GM19238 (cell line): ENCODE data around the gene HS6ST1.
"Not testable (repeated sequence)": the region's sequence is repeated elsewhere in the genome, so short reads cannot be mapped to it uniquely, and the experiment has no call there.

ENCODE experiments used
- DNase-seq: peaks from one replicate; pipeline ENCODE4 v3.0.0; 2011; ENCODE audit warnings: low spot score; ENCODE audit not compliant: insufficient read length

The HS6ST1 gene

DNA sequence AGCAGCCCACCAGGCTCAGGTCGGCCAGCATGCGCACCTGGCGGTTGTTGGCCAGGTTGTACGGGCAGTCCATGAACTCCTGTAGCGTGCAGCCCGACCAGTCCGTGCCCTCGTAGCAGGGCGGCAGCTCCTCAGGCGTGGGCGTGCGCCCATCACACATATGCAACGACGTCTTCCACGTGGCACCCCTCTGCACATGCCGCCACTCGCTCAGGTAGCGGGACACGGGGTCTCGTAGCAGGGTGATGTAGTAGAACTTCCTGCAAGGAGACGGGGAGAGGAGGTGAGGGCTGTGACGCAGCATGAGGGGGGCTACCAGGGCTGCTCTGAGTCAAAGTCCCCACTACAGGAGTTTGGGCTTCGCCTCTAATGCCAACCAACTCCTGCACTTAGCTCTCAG lies 50.1 kb downstream of the HS6ST1 start:
- DNase-seq: not testable (repeated sequence)

GRCh38 chr2:128268145-128268544 lies 50.5 kb downstream of the HS6ST1 start:
- DNase-seq: not testable (repeated sequence)

DNA sequence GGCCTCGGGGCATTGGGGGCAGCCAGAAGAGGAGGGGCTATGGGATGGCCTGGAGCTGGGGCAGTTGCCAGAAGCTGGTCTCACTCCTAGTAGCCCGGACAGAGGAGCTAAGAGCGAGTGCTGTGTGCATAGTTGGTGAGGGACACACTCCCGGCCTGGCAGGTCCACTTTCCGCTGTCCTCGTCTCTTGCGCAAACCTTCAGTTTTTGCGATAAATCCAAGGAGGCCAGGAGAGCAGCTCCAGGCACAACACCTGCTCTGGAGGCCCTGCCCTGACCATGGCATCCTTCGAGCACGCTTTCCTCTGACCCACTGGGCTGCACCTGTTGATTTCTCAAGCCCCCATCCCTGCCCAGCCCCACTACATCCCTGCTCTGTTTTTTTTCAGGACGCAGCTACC lies 51.0 kb downstream of the HS6ST1 start:
- DNase-seq: not testable (repeated sequence)

DNA sequence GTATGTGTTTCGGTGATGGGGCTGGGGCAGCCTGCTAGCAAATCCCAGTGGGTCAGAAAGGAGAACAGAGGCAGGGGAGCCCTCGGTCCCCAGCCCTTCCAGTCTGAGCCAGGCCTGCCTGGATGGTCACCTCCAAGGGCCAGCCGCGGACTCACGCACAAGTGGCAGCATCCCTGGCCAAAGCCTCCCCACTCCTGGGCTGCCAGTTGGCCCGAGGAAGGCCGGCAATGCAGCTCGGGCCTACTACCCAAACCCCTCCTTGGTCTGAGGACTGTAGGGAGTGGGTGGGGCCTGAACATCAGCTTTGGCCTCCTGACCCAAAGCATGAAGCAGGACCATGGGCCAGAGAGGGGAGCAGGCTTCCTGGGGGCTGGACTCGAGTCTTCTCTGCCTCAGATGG lies 51.5 kb downstream of the HS6ST1 start:
- DNase-seq: not testable (repeated sequence)

GRCh38 chr2:128266463-128266862 lies 52.2 kb downstream of the HS6ST1 start:
- DNase-seq: not testable (repeated sequence)

DNA sequence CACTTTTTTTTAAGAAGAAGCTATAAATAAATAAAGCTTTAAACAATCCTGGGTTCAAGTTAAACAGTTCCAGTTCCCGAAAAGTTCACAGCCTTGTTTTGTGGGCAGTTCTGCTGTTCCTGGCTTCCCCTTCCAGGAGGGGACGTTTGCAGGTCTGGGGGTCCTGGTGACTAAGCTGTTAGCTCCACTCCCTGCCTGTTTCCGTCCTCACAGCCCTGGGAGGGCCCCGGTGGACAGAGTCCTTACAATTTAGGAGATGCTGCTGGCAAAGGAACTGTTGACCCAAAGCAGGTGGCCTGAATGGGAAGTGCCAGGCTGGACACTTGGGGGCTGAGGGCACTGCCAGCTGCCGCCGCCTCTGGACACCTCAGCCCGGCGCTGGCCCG lies 53.1 kb downstream of the HS6ST1 start:
- not testable (repeated sequence) for DNase-seq

DNA sequence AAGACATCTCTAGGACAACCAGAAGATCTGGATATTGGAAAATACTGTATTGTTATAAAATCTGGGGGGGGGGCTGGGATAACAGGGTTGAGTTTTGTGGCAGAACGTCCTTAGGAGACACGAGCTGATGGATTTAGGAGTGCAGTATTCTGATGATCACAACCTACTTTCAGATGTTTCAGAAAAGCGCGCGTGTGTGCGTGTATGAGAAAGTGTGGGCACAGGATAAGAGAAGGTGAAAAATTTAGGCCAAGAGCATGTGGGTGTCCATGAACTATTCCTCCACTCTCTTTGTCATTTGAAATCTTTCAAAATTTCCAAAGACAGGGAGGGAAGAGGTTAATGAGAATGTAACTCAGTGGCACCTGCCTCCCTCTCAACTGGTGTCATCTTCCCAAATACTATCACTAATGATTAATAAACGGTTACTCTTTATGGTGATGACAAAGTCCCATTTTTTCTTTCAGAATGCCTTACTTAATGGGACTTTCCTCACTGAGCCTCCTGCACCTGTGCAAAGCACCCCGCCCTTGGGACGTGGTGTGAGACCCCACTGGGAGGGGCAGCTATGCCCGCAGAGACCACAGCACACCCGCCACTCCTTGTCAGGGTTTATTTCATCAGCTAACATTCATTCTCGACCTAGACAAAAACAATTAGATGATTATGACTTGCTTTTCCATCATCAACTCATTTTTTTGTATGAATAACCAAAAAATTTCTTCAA lies 53.6 kb downstream of the HS6ST1 start:
- no peak for DNase-seq

GRCh38 chr2:128263902-128264331 lies 54.8 kb downstream of the HS6ST1 start:
- DNase-seq: no peak

DNA sequence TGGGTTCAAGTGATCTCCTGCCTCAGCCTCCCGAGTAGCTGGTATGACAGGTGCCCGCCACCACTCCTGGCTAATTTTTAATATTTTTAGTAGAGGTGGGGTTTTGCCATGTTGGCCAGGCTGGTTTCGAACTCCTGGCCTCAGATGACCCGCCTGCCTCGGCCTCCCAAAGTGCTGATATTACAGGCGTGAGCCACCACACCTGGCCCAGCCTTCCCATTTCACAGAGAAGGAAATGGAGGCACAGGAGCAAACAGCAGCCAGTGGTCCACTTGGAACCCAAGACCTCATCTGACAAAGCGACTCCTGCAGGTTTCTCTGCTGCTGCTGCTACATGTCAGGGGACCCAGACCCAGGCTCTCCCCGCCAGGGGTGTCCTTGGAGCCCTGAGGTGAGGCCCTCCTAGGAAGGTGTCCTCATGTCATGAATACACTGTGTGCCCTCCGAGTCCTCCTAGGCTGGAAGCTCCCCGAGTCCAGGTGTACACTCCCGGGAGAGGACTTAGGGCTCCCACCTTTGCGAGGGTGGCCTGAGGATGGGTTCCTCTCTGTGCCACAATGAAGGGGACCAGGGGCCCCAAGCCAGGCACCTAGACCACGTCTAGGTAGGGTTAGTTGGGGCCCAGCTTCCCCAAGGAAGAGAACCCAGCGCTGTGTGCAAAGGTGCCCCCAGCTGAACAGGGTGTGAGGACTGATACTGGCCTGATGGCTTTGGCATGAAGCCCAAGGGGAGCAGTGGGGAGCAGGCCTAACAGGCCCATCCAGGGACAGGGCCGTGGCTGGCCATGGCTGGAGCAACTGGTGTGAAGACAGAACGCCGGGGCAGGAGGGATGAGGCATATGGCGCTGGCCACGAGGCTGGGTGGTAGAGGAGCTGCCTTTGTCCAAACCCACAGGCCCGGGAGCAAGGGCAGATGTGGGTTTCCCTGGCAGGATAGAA lies 56.1 kb downstream of the HS6ST1 start:
- DNase-seq: no peak

DNA sequence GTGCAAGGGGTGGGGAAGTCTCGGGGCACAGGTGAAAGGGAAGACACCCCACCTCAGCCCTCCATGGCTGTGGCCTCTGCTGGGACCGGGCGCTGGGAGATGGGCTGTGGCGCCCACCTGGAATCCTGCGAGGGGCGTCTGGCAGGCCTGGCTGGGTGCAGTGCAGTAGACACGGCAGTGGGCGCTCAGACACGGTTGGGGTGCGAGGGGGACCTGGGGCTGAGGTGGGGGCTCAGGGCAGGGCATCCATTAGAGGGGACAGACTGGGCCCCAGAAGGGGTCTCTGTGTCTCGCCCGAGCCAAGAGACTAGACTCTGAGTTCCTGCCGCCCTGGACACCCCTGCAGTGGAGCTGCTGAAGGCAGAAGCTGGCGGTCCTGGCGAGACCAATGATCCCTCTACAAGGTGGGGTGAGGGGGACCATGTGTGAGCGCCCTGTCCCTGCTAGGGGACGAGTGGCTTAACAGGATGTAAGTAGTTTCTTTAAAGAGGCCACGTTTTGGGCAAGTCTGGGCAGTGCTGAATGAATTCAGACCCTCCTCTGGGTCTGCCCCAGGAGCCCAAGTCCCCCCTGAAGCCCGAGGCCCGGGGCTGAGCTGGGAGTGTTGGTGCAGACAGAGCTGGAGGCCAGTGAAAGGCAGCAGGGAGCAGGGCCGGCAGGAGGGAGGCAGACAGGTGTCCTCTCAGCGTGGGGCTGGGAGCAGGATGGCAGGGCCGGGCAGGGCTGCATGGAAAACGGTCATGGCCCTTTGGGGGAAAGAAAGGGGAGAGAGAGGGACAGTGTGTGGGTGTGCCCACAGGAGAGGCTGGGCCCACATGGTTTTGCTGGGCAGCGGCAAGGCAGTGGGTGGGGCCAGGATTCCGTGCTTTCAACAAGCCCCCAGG lies 57.2 kb downstream of the HS6ST1 start:
- no peak for DNase-seq

- DNase-seq: no peak
Observed at GRCh38 chr2:128260239-128261138, 58.2 kb downstream of the HS6ST1 start.

GRCh38 chr2:128259585-128259984 lies 59.1 kb downstream of the HS6ST1 start:
- no peak for DNase-seq

DNA sequence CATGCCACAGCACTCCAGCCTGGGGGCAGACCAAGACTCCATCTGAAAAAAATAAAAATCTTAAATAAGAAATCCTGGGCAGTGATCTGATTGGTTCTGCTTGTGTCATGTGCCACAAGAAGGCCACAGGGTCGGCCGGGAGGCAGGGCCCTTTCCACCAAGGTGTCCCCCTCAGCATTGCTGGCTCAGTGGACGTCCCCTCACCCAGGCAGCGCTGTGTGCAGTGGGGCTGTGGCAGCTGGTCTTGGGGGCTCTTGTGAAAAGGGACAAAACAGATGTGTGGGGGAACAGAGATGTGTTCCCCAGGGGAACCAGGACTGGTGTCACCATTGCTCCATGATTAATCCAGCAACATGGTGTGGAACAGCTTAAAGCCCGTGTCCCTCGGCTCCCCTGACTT lies 60.5 kb downstream of the HS6ST1 start:
- DNase-seq: no peak

GRCh38 chr2:128252501-128252900 lies 66.2 kb downstream of the HS6ST1 start:
- no peak for DNase-seq

- not testable (repeated sequence) for DNase-seq
Observed at GRCh38 chr2:128252086-128252485, 66.6 kb downstream of the HS6ST1 start.

- no peak for DNase-seq
Observed at GRCh38 chr2:128250229-128251025, 68.2 kb downstream of the HS6ST1 start.

DNA sequence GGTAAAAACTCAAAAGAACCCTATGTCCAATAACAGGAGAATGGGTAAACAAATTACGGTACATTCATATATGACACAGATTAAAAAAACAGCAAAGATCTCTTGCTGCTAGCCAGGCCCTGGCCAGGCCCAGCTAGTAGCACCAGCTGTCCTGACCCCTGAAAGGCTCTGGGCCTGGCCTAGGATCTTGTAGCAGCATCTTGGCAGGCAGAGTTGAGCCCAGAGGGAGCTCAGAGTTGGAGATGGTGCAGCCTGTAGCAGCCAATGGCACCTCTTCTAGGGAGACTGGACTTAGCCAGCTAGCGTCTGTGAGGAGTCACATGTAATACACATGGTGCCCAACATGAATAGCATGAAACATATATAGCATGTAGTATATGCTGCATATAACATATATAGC lies 69.1 kb downstream of the HS6ST1 start:
- DNase-seq: no peak

- DNase-seq: no peak
Observed at GRCh38 chr2:128245813-128246212, 72.9 kb downstream of the HS6ST1 start.

DNA sequence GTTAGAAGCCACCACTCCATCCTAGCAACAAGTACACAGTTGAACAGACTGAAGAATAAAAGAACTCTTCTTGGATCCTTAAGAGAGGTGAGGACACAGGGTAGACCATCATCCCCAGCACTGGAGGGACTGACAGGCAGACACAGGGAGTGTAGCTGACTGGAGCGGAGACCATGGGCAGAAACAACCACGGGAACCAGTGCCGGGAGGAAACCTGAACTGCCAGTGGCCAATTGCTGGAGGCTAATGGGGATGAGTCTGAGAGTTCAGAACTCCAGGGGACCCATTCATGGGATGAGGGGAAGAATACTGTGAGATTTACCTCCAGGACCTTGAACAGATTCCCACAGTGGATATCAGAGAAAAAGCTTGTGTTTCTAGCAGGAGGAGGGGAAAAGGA lies 76.8 kb downstream of the HS6ST1 start:
- DNase-seq: no peak
